Uterus (tissue), 2 donors: ENCODE data around the gene RTF1.

Source experiments
- POLR2A ChIP-seq, 2 donors: fragments of 450-650 bp; IDR thresholded peaks; one replicate each; pipeline ENCODE4 v1.6.1; 2016; ENCODE audit warnings: antibody characterized with exemption in 2 of 2, mild to moderate bottlenecking in 1 of 2, moderate library complexity in 1 of 2
- TF ChIP-seq, protein P1 (sequence below), 4 experiments: fragments of 200-600 bp in 2 of 4; fragments of 450-650 bp in 2 of 4; sonication (generic) in 2 of 4; IDR thresholded peaks; one replicate each; pipeline ENCODE4 v1.5.1; 2016 to 2019; ENCODE audit warnings: antibody characterized with exemption in 4 of 4, mild to moderate bottlenecking in 2 of 4, moderate library complexity in 1 of 4

DNA sequence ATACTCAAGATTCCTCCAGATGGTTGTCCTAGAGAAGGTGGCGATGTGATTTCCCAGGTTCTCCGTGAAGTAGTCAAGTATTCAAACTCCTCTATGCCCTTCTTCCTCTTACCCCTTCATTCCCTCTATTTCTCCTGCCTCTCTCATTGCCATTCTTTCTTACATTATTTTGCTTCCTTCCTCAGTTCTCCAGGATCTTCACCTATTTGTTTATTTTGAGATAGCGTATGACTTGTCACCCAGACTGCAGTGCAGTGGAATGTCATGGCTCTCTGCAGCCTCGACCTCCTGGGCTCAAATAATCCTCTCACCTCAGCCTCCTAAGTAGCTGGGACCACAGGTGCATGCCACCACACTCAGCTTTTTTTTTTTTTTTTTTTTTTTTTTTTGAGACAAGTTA lies 75.0 kb downstream of the RTF1 start:
- TF ChIP-seq, protein P1, sequence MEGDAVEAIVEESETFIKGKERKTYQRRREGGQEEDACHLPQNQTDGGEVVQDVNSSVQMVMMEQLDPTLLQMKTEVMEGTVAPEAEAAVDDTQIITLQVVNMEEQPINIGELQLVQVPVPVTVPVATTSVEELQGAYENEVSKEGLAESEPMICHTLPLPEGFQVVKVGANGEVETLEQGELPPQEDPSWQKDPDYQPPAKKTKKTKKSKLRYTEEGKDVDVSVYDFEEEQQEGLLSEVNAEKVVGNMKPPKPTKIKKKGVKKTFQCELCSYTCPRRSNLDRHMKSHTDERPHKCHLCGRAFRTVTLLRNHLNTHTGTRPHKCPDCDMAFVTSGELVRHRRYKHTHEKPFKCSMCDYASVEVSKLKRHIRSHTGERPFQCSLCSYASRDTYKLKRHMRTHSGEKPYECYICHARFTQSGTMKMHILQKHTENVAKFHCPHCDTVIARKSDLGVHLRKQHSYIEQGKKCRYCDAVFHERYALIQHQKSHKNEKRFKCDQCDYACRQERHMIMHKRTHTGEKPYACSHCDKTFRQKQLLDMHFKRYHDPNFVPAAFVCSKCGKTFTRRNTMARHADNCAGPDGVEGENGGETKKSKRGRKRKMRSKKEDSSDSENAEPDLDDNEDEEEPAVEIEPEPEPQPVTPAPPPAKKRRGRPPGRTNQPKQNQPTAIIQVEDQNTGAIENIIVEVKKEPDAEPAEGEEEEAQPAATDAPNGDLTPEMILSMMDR (IDR thresholded peaks at IDR 0.05) = no peak
- no peak for TF ChIP-seq POLR2A (IDR thresholded peaks at IDR 0.05)
